NCI-H1930 (cell line): ENCODE measurements around the gene DNAAF5.
"Not testable (repeated sequence)": the region's sequence is repeated elsewhere in the genome, so short reads cannot be mapped to it uniquely, and the experiment has no call there.

Experiments used
- DNase-seq, 2 experiments: peaks; one replicate each; lab custom pipeline; 2025; lab: John Stamatoyannopoulos, UW

Gene DNAAF5

GRCh38 chr7:747186-747585 is 20.7 kb downstream of the DNAAF5 start:
- no peak for DNase-seq

DNA sequence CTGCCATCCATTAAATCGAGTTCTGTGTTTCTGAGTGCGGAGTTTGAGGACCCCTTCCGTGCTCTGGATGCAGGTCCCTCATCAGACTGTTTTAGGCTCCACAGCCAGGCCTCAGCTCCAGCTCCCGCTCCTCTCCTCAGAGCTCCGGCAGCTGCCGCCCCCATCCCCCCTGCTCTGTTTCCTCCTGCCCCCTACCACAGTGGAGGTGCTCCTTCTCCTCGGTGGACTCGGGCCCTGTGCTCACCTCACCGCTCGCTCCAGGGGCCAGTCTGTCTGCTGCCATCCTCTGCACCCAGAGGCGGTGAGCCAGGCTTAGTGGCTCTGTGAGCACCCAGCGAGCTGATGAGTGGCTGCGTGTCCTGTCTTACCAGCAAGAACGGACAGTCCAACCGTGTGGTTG is 21.9 kb downstream of the DNAAF5 start:
- no peak for DNase-seq

DNA sequence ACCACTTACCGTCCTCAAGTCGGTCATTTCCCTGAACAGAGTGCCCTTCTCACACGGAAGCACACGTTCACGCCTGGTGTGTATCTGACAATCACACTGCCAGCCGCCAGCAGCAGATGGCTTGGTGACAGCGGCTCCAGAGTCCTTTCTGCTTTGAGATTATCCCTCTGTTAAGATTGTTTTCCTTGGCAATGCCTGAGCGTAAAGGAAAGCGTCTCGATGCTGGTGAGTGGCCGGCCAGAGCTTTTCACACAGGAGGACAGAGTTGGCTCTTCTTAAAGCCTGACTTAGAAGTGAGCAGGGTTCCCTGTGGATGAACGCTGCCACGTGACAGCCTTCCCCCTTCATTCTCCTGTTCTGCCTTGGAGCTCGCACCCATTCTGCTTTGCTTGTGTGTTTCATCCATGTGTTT is 22.6 kb downstream of the DNAAF5 start:
- no peak for DNase-seq

GRCh38 chr7:750111-750905 is 23.8 kb downstream of the DNAAF5 start:
- DNase-seq, result no peak

DNA sequence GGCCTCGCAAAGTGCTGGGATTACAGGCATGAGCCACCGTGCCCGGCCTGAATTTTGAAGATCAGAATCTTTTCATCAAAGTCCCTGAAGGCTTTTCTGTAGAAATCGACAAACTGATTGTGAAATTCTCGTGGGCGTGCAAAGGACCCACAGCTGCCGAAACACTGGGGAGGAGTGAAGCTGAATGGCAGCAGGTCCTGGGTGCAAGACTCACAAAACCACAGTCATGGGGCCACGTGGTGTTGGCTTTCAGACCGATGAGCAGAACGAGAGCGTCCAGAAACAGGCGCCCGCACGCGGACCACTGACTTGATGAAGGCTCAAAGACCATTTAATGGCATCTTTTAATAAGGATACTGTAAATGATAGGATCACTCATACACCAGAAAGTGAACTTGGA is 25.3 kb downstream of the DNAAF5 start:
- DNase-seq, result no peak

DNA sequence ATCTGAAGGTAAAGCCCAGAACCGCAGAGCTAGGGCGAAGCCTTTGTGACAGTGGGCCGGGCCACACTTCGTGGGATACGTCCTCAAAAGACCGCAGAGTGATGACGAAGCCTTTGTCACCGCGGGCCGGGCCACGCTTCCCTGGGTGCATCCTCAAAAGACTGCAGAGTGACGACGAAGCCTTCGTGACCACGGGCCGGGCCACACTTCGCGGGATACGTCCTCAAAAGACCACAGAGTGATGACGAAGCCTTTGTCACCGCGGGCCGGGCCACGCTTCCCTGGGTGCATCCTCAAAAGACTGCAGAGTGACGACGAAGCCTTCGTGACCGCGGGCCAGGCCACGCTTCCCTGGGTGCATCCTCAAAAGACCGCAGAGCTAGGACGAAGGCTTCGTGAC is 25.8 kb downstream of the DNAAF5 start:
- not testable (repeated sequence) for DNase-seq

DNA sequence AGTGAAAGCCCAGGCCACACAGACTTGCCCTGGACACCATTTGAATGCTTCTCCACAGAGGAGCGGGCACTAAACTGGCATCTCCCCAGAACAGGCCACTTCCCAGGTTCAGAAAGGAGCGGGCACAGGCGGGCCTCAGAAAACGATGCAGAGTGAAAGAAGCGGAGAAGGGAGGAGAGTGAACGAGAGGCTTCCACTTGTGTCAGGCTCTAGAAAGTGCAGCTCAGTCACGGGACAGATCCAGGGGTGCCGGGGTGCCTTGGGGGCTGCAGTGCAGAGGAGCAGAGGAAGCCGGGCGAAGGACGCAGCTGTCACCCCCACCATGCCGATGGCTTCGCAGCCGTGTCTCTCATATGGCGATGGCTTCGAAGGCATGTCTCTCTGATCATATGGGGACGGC is 26.7 kb downstream of the DNAAF5 start:
- DNase-seq, result no peak

GRCh38 chr7:754531-755412 is 28.3 kb downstream of the DNAAF5 start:
- DNase-seq, result no peak

DNA sequence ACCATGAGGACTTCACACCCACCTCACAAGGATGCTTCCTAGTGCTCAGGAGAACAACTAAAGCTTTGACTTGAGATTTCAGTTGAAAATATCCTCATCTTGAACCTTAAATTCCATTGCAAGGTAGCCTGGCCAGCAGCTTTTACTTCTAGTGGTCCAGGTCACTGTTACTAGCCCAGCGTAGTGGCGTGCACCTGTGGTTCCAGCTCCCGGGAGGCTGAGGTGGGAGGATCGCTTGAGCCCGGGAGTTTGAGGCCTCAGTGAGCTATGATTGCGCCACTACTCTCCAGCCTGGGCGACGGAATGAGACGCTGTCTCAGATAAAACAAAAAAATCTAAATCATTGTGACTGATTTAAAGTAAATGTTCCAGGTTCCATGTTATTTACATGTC is 28.9 kb downstream of the DNAAF5 start:
- no peak for DNase-seq

GRCh38 chr7:756231-756927 is 29.9 kb downstream of the DNAAF5 start:
- DNase-seq, result no peak

- no peak for DNase-seq
These were observed 30.5 kb downstream of the DNAAF5 start for GRCh38 chr7:756928-757560.

DNA sequence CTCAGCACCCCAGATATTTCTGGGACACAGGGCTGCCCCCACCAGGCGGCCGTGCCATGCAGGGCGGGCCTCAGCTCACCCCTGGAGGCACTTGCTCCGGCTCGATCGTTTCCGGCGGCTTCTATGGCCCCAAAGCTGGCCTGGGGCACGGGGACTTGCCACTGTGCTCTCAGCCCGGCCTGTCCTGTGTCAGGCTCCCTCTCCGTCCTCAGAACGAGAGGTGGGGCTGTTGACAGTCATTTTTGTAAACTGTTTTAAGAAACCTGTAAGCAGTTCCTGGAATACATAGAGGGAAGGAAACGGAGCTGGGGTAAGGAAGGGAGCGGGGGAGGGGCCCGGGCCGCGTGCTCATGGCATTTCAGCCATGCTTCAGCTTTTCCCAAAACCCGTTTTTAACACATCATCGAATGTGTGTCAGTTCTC is 31.3 kb downstream of the DNAAF5 start:
- no peak for DNase-seq

- no peak for DNase-seq
These were observed 33.1 kb downstream of the DNAAF5 start for GRCh38 chr7:759569-759968.

GRCh38 chr7:760006-760405 is 33.5 kb downstream of the DNAAF5 start:
- DNase-seq, result no peak

- DNase-seq, result no peak
These were observed 34.6 kb downstream of the DNAAF5 start for GRCh38 chr7:761101-761500.

- no peak for DNase-seq
These were observed 35.1 kb downstream of the DNAAF5 start for GRCh38 chr7:761631-762030.

DNA sequence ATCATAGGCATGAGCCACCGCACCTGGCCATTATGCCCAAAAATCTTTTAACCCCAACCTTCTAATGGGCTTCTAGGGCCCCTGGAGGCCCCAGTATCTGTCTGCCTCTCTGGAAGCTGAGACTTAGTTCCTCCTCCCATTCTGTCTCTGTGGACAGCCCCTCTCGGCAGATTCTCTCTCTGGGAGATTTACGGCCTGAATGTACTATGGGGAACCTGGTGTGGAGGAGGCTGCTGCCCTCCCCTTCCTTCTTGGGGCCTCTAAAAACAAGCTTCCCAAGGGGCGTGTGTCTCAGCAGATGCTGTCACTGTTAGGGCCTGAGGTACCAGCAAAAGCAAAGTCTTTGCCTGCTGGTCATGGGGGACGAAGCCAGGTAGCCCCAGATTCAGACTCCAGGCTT is 36.4 kb downstream of the DNAAF5 start:
- DNase-seq, result no peak

- DNase-seq, result no peak
These were observed 37.3 kb downstream of the DNAAF5 start for GRCh38 chr7:763762-764161.

- no peak for DNase-seq
These were observed 38.9 kb downstream of the DNAAF5 start for GRCh38 chr7:765383-765782.

DNA sequence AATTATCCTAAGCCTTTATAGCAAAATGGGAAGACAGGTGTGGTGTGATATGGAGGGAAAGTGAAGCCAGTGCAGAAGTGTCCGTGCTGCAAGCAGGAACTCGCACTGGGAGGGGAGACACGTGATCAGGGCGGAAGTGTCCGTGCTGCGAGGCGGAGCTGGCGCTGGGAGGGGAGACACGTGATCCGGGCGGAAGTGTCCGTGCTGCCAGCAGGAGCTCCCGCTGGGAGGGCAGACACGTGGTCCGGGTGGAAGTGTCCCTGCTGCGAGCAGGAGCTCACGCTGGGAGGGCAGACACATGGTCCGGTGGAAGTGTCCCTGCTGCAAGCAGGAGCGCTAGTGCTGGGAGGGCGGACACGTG is 41.1 kb downstream of the DNAAF5 start:
- no peak for DNase-seq

DNA sequence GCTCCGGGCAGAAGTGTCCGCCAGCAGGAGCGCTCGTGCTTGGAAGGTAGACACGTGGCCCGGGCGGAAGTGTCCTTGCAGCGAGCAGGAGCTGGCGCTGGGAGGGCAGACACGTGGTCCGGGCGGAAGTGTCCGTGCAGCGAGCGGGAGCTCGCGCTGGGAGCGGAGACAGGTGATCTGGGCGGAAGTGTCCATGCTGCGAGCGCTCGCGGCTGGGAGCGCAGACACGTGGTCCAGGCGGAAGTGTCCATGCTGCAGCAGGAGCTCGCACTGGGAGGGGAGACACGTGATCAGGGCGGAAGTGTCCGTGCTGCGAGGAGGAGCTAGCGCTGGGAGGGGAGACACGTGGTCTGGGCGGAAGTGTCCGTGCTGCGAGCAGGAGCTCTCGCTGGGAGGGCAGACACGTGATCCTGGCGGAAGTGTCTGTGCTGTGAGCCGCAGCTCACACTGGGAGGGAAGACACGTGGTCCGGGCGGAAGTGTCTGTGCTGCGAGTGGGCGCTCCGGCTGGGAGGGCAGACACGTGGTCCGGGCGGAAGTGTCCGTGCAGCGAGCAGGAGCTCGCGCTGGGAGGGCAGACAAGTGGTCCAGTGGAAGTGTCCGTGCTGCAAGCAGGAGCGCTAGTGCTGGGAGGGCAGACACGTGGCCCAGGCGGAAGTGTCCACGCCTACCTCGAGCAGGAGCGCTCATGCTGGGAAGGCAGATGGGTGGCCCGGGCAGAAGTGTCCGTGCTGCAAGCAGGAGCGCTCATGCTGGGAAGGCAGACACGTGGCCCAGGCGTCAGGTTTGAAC is 41.6 kb downstream of the DNAAF5 start:
- no peak for DNase-seq
